Measurements from ENCODE around the gene GALNT16.
"Not testable (repeated sequence)": the region's sequence is repeated elsewhere in the genome, so short reads cannot be mapped to it uniquely, and the experiment has no call there.

The GALNT16 gene

GRCh38 chr14:69260190-69260860 lies 367 bp downstream of the GALNT16 start:
- DNase-seq, result peak; percentile 21

- DNase-seq, result no peak
Observed at GRCh38 chr14:69260861-69261564, 1.1 kb downstream of the GALNT16 start.

DNA sequence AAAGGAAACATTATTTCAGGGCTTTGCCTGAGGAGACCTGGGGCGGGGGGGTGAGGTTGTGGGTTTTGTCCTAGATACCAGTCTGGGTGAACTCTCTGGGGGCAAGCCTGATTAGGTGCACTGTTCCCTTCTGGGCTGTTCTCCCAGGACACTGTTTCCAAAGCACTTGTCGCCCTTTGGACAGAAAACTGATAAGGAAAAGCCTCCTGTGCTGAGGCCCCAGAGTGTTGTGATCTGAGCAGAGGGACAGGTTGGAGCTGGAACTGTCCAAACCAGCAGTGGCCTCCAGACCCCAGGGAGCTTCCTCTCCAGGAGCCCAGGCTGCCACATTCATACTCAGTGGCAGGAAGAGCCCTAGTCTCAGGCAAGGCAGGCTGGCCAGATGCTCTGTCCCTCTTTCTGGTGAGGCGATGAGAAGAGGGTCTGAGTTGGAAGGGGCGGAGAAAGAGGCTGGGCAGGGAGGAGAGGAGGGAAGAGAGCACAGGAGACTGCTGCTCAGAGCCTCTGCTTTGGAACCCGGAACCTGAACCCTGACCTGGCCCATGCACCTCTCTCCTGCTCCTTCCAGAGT lies 1.9 kb downstream of the GALNT16 start:
- DNase-seq, result peak; percentile 45

DNA sequence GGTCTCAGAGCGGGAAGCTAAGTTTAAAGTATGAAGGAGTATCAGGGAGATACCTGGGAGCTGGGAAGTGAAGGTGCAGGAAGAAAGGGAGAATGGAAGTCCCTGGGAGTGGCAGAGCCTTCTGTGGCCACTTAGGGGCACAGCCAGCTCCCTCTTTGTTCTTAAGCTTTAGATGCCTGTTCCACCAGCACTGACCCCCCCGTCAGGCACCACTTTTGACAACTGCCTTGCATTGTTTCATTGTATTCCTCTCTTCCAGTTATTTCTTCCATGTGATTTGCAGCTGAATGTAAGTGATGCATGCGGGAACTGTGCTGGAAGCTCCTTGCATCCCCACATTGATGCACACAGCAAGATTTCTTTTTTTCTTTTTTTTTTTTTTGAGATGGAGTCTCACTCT lies 2.6 kb downstream of the GALNT16 start:
- no peak for DNase-seq

DNA sequence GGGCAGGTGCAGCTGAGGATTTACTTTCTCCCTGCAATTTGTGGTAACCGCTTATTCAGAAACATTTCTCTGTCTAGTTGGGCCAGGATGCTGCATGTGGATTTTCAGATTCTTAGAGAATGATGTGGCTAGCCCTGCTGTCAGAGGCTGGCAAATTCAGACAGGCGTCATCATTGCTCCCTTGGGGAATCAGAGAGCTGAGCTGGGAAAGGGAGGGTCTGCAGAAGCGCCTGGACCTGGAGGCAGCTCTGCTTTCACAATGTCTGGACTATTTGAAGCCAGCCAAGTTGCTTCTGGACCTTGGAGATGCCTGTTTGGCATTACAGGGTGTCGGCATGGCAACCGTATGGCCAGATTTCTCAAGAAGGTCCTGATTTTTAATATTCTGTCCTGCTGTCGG lies 3.4 kb downstream of the GALNT16 start:
- peak; percentile 98 for DNase-seq

DNA sequence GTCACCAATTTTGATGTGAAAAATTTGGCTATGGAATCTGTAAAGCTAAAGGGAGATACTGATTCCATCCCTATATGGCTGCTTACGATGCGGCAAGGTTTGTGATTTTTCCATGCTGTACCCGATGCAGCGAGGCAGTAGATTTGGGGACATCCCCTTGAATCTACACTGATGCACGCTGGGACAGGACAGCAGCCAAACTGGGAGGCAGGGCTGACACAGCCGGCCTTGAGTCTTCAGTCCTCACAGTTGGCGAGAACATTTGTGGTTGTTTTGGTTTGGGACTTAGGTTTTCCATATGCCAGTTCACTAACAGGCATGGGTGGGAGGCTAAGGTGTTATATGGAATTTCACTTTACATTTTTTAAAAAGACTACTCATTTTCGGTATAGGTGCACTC lies 3.8 kb downstream of the GALNT16 start:
- DNase-seq, result no peak

- DNase-seq, result no peak
Observed at GRCh38 chr14:69266572-69267345, 6.8 kb downstream of the GALNT16 start.

DNA sequence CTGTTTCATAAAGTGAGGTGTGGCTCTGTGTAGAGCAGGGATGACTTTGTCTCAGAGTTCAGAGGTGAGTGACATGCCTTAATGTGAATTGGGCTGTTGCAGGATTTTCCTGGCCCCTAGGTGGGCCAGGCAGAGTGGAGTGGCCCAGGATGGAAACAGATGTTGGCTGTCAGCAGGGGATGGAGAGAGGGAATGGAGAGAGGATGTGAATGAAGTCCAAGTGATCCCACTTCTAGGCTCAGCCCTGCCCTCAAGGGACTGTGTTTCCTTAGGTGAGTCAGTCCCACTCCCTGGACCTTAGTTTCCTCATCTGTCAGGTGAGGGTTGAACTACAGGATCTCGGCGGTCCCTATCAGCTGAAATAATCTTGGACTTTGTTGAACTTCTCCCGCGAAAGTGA lies 7.5 kb downstream of the GALNT16 start:
- no peak for DNase-seq

- peak; percentile 20 for DNase-seq
Observed at GRCh38 chr14:69268223-69268622, 8.3 kb downstream of the GALNT16 start.

DNA sequence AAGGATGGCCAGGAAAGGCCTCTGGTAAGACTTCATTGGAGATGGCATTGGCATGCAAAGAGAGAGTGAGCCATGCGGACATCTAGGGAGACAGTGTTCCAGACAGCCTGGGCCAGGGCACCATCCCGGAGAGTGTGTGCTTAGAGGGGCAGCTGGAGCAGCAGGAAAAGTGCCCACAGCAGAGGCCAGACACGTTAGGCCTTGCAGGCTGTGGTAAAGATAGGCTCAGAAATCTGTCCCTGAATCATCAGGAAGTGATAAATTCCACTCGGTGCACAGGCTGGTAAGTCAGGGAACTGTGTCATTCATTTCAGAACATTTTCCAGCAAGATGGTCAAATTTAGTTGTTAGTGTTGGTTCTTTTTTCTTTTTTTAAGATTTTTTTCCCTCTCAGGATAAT lies 8.8 kb downstream of the GALNT16 start:
- peak; percentile 75 for DNase-seq

- DNase-seq, result no peak
Observed at GRCh38 chr14:69269381-69269780, 9.4 kb downstream of the GALNT16 start.

DNA sequence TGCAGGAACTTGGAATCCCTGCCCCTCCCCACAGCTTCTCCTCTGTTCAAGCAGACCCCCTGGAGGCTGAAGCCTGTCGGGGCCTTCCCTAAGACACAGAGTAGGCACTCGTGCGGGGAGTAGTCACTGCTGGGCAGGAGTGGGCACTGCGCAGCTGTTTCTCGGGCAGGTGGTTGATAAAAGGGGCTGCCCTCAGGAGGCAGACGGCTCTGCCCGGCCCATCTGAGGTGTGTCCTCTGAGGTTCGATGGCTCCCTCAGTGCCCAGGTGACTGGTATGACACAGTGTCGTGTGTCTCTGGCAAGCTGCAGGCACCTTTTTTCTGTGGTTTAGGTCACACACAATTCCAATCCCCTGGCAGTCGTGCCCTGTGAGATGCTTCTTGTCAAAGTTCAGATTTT lies 10.1 kb downstream of the GALNT16 start:
- DNase-seq, result no peak

DNA sequence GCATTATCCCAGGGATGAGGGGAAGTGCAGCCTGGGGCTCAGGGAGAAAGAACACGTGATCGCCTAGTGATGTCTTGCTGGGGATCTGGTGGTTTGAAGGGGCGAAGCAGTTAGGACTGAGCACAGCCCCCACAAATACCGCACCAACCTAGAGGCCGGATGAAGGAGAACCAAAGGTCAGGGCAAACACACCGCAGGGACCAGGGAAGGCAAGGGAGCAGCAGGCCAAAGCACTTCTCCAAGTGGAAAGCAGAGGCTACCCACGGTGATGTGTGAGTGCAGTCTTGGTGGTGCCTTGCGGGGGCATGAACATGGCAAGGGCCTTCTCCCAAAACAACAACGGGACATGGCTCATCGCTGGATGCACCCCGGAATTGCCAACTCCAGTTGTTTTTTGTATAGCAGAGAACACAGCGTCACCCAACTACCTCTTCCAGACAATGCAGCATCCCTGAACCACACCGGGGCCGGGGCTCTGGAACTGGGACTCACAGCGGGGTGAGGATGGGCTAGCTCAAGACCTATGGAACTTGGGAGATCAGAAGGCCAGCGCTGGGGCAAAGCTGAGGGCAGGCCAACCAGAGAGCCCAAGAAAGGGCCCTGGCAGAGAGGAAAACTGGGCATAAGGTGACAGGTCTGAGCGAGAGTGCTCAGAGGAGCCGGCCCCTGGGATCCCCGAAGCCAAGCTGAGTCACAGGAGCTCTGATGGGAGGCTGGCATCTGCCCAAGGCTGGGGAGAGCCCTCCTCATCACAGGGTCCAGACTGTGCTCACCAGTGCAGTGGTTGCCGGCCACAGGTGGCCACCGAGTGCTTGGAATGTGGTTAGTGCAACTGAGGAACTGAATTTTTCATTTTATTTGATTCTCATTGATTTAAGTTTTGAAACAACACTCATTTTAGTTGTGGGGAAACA lies 11.1 kb downstream of the GALNT16 start:
- DNase-seq, result peak; percentile 37

DNA sequence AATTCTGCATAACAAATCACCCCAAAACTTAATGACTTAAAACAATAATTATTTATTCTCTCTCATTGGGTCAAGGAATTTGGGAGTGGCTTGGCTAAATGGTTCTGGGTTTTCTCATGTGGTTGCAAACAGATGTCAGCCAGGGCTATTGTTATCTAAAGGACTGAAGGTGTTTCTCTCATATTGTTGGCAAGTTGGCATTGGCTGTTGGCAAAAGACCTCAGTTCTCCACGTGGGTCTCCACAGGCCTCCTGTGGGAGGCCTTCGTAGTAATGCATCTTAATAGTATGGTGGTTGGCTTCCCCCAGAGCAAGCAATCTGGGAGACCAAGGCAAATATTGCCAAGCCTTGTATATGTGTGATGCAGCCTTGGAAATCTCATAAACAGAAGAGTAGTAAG lies 14.4 kb downstream of the GALNT16 start:
- no peak for DNase-seq

DNA sequence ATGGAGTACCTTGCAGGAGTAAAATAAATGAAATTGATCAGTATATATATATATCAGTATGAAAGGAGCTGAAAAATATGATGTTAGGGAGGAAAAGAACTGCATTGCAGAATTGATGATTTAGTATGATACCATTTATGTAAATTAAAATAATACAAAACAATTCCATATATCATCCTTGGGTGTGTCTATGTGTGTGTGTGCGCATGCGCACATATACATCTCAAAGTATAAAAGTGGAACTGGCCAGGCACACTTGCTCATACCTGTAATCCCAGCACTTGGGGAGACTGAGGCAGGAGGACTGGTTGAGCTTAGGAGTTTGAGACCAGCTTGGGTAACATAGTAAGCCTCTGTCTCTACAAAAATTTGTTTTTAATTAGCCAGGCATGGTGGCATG lies 15.4 kb downstream of the GALNT16 start:
- no peak for DNase-seq

GRCh38 chr14:69277356-69277755 lies 17.4 kb downstream of the GALNT16 start:
- not testable (repeated sequence) for DNase-seq

DNA sequence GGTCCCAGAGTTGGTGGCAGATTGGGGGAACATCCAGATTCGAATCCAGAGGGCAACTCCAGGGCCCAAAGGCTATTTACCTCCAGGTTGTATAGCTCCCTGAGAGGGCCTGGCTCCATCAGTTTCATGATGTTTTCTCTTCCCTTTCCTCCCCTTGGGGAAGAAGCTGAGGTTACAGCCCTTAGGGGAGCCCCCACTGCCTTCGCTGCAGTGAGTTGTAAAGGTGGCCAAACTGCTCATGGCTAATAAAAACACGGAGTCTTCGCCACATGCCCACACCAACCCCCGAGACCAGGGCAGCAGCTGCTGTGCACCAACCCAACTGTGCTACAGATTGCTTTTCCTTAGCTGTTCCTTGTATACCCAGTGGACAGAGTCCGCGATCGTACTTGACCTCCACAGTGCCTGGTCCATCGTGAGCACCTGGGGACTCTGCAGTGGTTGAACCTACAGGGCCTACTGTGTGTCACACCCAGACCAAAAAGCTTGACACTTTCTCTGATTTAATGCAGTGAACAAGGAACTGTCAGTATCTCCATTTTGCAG lies 20.9 kb downstream of the GALNT16 start:
- DNase-seq, result no peak

DNA sequence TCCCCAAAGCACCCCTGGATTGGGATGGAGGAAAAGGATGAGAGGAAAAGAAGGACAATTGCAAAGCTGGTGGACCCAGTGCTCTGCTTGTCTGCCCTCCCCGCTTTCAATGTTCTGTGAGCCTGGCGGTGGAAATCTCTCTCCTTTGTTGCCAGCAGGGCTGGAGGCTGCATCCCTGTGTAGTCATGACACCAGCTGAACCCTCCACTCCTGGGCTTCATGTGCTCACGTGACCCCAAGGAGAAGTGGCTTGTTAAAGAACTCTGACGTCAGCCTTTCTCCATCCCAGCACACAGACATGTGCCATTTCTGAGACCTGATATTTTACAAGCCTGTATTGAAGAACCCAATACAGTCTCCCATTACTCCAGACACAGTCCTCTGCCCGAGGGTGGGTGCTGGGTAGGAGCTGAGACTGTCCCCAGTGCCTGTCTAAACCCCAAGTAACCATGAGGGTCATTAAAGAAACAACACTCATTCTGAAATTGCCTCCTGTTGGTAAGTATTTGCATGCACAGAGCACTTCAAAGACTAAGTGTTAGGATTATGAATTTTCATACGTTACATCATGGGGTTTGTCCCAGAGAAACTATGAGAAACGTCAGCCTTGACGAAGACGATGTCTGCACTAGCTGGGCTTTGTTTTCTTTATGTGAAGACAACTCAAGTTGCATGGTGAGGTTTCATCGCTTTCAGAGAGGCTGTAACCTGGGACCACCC lies 21.7 kb downstream of the GALNT16 start:
- no peak for DNase-seq

DNA sequence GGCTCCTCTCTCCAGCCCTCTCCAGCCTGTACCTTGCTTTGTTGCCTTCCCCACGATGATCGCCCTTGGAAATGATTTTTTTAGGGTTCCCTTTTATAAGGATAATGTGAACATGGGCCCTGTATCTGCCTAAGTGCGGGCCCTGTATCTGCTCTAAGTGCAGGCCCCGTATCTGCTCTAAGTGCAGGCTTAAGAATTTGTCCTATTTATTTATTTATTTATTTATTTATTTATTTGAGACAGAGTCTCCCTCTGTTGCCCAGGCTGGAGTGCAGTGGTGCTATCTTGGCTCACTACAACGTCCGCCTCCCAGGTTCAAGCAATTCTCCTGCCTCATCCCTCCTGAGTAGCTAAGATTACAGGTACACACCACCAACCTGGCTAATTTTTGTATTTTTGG lies 22.5 kb downstream of the GALNT16 start:
- no peak for DNase-seq

GRCh38 chr14:69284170-69284569 lies 24.2 kb downstream of the GALNT16 start:
- no peak for DNase-seq

DNA sequence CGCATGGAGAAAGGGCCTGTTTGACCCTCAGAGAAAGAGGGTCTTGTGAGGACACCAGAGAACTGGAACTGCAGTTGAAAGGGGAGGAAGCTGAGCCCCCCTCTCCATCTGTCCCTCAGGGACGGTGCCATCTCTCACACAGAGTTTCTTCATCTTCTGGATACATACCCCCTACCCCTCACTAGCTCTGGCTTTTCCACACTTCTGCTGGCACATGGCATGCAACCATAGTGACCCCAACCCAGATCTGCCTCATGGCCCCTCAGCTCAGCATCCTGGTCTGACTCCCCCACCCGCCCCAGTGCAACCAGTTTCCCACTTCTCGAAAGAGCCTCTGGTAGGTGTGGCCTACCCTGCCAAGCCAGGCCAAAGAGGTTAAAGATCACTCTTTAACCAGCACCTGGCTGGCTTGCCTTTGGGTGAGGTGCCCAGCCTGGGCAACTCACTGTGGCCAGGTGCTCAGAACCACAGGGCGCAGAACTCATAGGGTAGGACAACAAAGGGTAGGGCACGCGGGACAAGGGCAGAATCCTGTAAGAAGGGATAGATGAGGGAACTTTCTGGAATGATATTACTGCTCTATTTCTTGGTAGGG lies 25.8 kb downstream of the GALNT16 start:
- no peak for DNase-seq
